Retina (tissue), 1 donor: ENCODE results near the gene MRPS30.
"Not testable (repeated sequence)": the region's sequence is repeated elsewhere in the genome, so short reads cannot be mapped to it uniquely, and the experiment has no call there.

Experiments used
- DNase-seq: peaks from one replicate; pipeline ENCODE4 v3.0.0-alpha.2; 2016

MRPS30 gene

GRCh38 chr5:44824662-44825061, 15.9 kb downstream of the MRPS30 start:
- not testable (repeated sequence) for DNase-seq

GRCh38 chr5:44827681-44828080, 18.9 kb downstream of the MRPS30 start:
- DNase-seq = no peak

GRCh38 chr5:44828719-44829118, 20.0 kb downstream of the MRPS30 start:
- no peak for DNase-seq

- no peak for DNase-seq
These were observed 22.2 kb downstream of the MRPS30 start for GRCh38 chr5:44830951-44831350.

DNA sequence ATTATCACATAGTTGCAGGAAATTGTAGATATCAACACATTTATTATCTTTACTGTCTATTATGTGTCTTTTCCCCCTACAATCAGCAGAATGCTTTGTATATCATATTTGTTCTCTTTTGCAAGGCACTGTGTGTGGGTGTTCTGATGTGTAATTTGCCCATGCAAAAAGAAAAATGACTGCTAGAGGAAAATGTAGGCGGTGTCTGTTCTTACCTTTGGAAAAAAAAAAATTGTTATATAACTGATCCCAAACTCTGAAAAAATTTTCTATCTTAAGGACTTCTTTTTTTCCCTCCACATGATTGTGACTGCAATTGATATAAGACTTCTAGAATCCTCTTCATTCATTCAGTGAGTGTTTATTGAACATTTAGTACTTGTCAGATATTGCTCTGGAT, 24.5 kb downstream of the MRPS30 start:
- no peak for DNase-seq

DNA sequence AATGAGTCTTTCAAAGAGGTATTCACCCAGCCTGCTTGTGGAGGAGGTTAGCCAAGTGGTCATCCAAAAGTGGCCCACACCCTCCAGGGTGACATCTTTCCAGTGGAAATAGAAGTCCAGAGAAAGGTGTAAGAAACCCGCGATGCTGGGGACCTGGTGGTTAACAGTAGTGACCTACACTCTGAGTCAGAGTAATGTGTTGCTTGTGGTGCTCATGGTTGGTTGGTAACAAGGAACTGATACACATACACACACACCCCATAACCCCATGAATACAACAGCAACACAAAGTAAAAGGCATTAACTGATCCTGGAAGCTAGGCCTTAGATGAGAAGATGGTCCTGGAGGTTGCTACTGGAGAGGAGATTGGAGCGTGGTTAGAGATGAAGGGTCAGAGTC, 26.9 kb downstream of the MRPS30 start:
- no peak for DNase-seq

DNA sequence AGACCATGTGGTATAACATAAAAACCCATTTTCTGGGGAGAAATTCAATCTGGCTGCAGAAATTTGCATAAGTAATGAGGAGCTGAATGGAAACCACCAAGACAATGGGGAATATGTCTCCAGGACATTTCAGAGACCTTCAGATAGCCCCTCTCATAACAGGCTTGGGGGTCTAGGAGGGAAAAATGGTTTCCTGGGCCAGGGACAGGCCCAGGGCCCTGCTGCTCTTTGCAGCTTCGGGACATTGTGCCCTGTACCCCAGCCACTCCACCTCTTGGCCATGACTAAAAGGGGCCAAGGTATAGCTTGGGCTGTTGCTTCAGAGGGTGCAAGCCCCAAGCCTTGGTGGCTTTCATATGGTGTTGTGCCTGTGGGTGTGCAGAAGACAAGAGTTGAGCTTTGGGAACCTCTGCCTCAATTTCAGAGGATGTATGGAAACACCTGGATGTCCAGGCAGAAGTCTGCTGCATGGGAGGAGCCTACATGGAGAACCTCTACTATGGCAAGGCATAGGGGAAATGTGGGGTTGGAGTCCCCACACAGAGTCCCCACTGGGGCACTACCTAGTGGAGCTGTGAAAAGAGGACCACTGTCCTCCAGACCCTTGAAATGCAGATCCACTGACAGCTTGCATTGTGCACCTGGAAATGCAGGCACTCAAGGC, 30.4 kb downstream of the MRPS30 start:
- no peak for DNase-seq

- DNase-seq = no peak
These were observed 33.9 kb downstream of the MRPS30 start for GRCh38 chr5:44842496-44843282.

- no peak for DNase-seq
These were observed 36.0 kb downstream of the MRPS30 start for GRCh38 chr5:44844744-44845143.

GRCh38 chr5:44845777-44846176, 37.0 kb downstream of the MRPS30 start:
- no peak for DNase-seq

GRCh38 chr5:44847206-44847852, 38.6 kb downstream of the MRPS30 start:
- peak; percentile 68 for DNase-seq

- no peak for DNase-seq
These were observed 51.5 kb downstream of the MRPS30 start for GRCh38 chr5:44860267-44860666.

DNA sequence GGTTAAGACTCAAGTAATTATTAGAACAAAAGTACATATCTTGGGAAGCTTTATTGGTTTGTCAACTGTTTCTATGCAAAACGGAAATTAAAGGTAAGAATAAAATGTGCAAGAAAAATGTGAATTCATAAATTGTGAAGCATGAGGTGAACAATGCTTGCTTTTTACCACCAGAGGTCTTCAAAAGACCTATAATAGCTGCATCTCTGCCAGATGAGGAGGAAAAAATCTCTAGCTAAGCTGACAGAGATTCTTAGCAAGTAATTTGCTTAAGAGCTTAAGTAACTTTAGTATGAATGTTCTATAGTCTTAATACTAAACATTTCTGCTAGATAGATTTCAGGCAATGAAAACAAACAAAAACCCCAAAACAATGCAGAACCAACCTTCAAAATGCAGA, 54.1 kb downstream of the MRPS30 start:
- DNase-seq = no peak
